Measurements from ENCODE around the gene MBD5. TPM values are rescaled to one million over a fixed set of nuclear protein-coding genes. Genes with fewer than 3 reads are reported as not detected.

The MBD5 gene
- total and polyA plus RNA-seq, 2 of the 4 experiments (the other 2 are of a cell fraction) = 9.8 to 14.2 TPM

GRCh38 chr2:148475626-148476025 lies 454.7 kb downstream of the MBD5 start:
- H4K8ac ChIP-seq (ENCODE audit: low read depth in 2 of 2, low read length in 2 of 2) = no peak overlapping the region
- no peak overlapping the region for H2BK20ac ChIP-seq (ENCODE audit: low read depth, low read length)
- H3K14ac ChIP-seq (replicated peaks; ENCODE audit: low read depth, low read length) = no peak overlapping the region
- dilution Hi-C loops (cut with HindIII; ENCODE audit: low sequenced_read_pairs, unreplicated experiment) = no loop called here
- no peaks in the 10 kb centered on the region for H3K27me3 ChIP-seq (ENCODE audit: control insufficient read depth, insufficient read depth, low read length)
- H3K4me1 ChIP-seq (ENCODE audit: control insufficient read depth, insufficient read depth, low read length) = no peaks in the 10 kb centered on the region
- H2AFZ ChIP-seq (replicated peaks; ENCODE audit: low read length, poor library complexity) = no peak overlapping the region
- H3K23ac ChIP-seq (ENCODE audit: low read depth, low read length) = no peak overlapping the region
- H3K4ac ChIP-seq (ENCODE audit: low read depth, low read length) = no peak overlapping the region
- CTCF ChIA-PET = no interaction called here
- no peak overlapping the region for H3K18ac ChIP-seq (ENCODE audit: low read depth, low read length)
- H4K91ac ChIP-seq (ENCODE audit: insufficient read depth, low read depth, low read length) = no peak overlapping the region
- WGBS, 2 experiments (ENCODE audit: extremely low coverage in 2 of 2, insufficient read length in 1 of 2) = no CpG with 5 or more reads among the region's 1 CpG
- H3K9me1 ChIP-seq (ENCODE audit: insufficient read depth, low read length) = no peaks in the 10 kb centered on the region
- in situ Hi-C loops (cut with MboI; ENCODE audit: low sequenced_read_pairs) = no loop called here
- TF ChIP-seq CTCF (conservative IDR thresholded peaks at IDR 0.05; ENCODE audit: low read depth, low read length) = no peak
- no peak for TF ChIP-seq CHD1 (IDR thresholded peaks at IDR 0.05; ENCODE audit: low read depth, low read length)
- TF ChIP-seq FOS (IDR thresholded peaks at IDR 0.05; ENCODE audit: low read depth, low read length) = no peak
- no peak for TF ChIP-seq RCOR1 (IDR thresholded peaks at IDR 0.05; ENCODE audit: insufficient replicate concordance, low read length)
- no peak for TF ChIP-seq NFE2L2 (IDR thresholded peaks at IDR 0.05; ENCODE audit: low read depth, low read length)
- TF ChIP-seq MAFK (IDR thresholded peaks at IDR 0.05; ENCODE audit: low read depth, low read length) = no peak
- TF ChIP-seq RFX5 (IDR thresholded peaks at IDR 0.05; ENCODE audit: low read depth, low read length) = no peak
- TF ChIP-seq, protein P1, sequence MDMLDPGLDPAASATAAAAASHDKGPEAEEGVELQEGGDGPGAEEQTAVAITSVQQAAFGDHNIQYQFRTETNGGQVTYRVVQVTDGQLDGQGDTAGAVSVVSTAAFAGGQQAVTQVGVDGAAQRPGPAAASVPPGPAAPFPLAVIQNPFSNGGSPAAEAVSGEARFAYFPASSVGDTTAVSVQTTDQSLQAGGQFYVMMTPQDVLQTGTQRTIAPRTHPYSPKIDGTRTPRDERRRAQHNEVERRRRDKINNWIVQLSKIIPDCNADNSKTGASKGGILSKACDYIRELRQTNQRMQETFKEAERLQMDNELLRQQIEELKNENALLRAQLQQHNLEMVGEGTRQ (IDR thresholded peaks at IDR 0.05; ENCODE audit: low read depth, low read length) = no peak
- no peak for TF ChIP-seq POLR2A (IDR thresholded peaks at IDR 0.05; ENCODE audit: low read depth, low read length)
- no peak for TF ChIP-seq ELK1 (IDR thresholded peaks at IDR 0.05; ENCODE audit: borderline replicate concordance, low read depth, low read length)
- no peak for TF ChIP-seq CEBPB (IDR thresholded peaks at IDR 0.05; ENCODE audit: low read depth, low read length)
- no peak for TF ChIP-seq MXI1 (IDR thresholded peaks at IDR 0.05; ENCODE audit: borderline replicate concordance, low read depth, low read length)
- no peak for TF ChIP-seq MAZ (IDR thresholded peaks at IDR 0.05; ENCODE audit: borderline replicate concordance, low read depth, low read length)
- no peak for TF ChIP-seq BHLHE40 (IDR thresholded peaks at IDR 0.05; ENCODE audit: low read depth, low read length)
- TF ChIP-seq SMC3 (IDR thresholded peaks at IDR 0.05; ENCODE audit: low read depth, low read length) = no peak
- TF ChIP-seq RAD21 (IDR thresholded peaks at IDR 0.05; ENCODE audit: low read length) = no peak
- no peak overlapping the region for H3K9ac ChIP-seq (ENCODE audit: low read depth, low read length)
- no TSS peak for BruUV-seq (replicated peaks)
- H3K9me3 ChIP-seq (ENCODE audit: control insufficient read depth, insufficient read depth, low read length) = no peaks in the 10 kb centered on the region
- H3K79me1 ChIP-seq (ENCODE audit: low read depth in 1 of 2, low read length in 2 of 2) = no peaks in the 10 kb centered on the region
- no peak overlapping the region for H3K27ac ChIP-seq (ENCODE audit: insufficient read depth, low read length)
- no peaks in the 10 kb centered on the region for H3K36me3 ChIP-seq (ENCODE audit: control insufficient read depth, insufficient read depth, low read length)
- no peak overlapping the region for H3K56ac ChIP-seq (ENCODE audit: extremely low read depth, insufficient read depth, low read length)
- ATAC-seq (ENCODE audit: low read depth) = no peak
- H3K4me2 ChIP-seq (ENCODE audit: low read depth, low read length) = no peak overlapping the region
- H2BK5ac ChIP-seq (ENCODE audit: low read depth, low read length, poor library complexity, severe bottlenecking) = no peak overlapping the region
- no peak overlapping the region for H2BK15ac ChIP-seq (ENCODE audit: low read depth, low read length)
- no peak overlapping the region for H2BK120ac ChIP-seq (ENCODE audit: low read depth, low read length)
- no peak overlapping the region for H4K5ac ChIP-seq (ENCODE audit: low read depth, low read length)
- intact Hi-C loops (cut with micrococcal nuclease) = no loop called here
- no peak overlapping the region for H2AK5ac ChIP-seq (ENCODE audit: low read depth, low read length)
- DNase-seq = peak; percentile 0
- H3K4me3 ChIP-seq (ENCODE audit: insufficient read depth, low read depth, low read length) = no peak overlapping the region
- H2AK9ac ChIP-seq (replicated peaks; ENCODE audit: low read depth, low read length, poor library complexity) = no peak overlapping the region
- H4K20me1 ChIP-seq (ENCODE audit: insufficient read depth, low read length) = no peaks in the 10 kb centered on the region
- POLR2A ChIA-PET (ENCODE audit: unreplicated experiment) = no interaction called here

Measured in IMR-90 (cell line).